NCI-H1694 treated with DMSO at 0.1 percent for 48 hours (cell line): ENCODE results near the gene PDCD7.
"Not testable (repeated sequence)": the region's sequence is repeated elsewhere in the genome, so short reads cannot be mapped to it uniquely, and the experiment has no call there.

ENCODE experiments used
- DNase-seq: peaks from one replicate; lab custom pipeline; 2025; lab: John Stamatoyannopoulos, UW

The PDCD7 gene

GRCh38 chr15:65074946-65075345, 58.7 kb downstream of the PDCD7 start:
- DNase-seq, result not testable (repeated sequence)

GRCh38 chr15:65072617-65073016, 61.0 kb downstream of the PDCD7 start:
- no peak for DNase-seq

- no peak for DNase-seq
Measured at GRCh38 chr15:65072027-65072426, 61.6 kb downstream of the PDCD7 start.

GRCh38 chr15:65071381-65071811, 62.2 kb downstream of the PDCD7 start:
- no peak for DNase-seq

DNA sequence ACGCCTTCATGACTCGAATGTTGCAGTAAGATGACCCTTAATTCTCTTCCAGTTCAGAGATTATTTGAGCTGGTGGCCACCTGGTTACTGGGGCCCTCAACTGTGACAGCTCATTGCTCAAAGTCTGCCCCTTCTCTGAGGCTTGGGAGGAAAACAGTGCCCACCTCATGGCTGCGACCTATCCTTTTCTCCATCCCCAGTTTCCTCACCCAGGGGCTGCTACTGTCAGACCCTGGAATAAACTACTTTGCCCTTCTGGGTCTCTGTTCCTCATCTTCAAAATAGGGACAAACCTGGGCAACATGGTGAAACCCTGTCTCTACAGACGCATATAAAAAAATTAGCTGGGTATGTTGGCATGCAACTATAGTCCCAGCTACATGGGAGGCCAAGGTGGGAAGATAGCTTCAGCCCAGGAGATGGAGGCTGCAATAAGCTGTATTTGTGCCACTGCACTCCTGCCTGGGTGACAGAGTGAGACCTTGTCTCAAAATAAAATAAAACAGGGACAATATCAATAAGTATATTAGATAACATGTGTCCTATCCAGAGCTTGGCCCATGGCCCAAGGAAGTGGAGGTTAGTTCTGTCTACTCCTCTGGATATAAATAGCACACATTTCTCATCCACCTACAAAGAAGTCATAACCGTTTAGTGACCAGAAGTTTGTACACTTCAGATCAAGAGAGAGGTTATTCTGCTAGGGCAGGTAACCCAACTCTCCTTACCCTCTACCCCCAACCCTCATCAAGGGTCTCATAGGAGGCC, 63.6 kb downstream of the PDCD7 start:
- DNase-seq, result no peak

GRCh38 chr15:65069179-65069578, 64.4 kb downstream of the PDCD7 start:
- DNase-seq, result no peak

DNA sequence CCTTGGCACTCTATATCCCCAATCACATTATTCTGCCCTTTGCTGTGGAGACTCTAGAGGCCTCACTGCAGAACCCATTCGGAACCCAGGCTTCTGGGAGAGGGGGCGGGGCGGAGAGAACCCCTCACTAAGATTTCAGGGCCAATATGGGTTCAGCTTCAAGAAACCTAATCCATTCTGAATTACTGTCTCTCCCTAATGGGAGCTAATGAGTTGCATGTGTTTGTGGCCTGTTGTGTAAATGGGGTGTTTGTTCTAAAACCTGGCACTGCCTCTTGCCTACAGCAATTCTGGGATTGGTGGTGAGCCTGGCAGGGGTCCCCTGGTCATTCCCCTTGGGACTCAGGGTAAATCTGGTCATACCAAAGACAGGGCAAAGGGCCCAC, 65.2 kb downstream of the PDCD7 start:
- no peak for DNase-seq

DNA sequence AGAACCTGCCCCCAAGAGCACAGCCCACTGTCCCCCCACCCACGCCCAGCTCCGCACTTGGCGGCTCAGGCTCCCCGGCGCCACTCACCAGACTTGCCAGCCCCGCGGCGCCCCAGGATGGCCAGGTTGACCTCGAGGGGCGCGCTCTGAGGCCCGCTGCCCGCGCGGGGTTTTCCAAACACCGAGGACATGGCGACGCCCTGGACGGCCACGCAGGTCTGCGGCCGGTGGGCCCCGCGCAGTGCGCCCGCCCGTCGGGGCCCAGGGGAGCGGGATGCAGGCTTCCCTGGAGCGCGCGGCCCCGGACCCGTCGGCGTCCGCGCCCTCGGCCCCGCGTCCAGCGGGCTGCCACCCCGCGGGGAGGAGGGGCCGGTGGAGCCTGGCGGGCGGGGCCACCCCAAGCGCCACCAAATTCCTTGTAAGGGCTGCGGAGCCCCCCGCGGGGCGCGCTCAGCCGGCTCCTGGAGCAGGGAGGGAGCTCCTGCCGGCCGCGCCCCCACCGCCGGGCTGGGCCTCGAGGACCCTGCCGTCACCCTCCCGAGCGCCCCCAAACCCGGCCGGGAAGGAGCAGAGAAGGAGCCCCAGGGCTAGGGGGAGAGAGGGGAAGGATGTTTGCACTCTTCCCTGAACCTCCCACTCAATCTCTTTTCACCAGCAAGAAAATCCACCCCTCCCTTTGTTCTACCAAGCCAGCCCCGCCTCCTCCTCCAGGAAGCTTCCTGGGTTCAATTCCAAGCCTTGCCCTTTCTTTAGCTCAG, 65.8 kb downstream of the PDCD7 start, which contains the start of gene RASL12:
TSS of gene RASL12 (minus strand) at position 347 of the 758 bp plus-strand sequence. CDS start at position 191, 156 bp downstream.
- no peak for DNase-seq
